ENCODE data around the gene LRRC18.

The LRRC18 gene

GRCh38 chr10:48938990-48939536 is 577 bp downstream of the LRRC18 start:
- DNase-seq (ENCODE audit: insufficient read length, low spot score), result no peak
- no peak for FAIRE-seq
- no peak for TF ChIP-seq CTCF (IDR thresholded peaks at IDR 0.05; ENCODE audit: insufficient read depth, missing control alignments)

GRCh38 chr10:48938281-48938680 is 1.4 kb downstream of the LRRC18 start:
- FAIRE-seq (no peak), DNase-seq (ENCODE audit: insufficient read length, low spot score) (no peak)
- no peak for TF ChIP-seq CTCF (IDR thresholded peaks at IDR 0.05; ENCODE audit: insufficient read depth, missing control alignments)

- DNase-seq (ENCODE audit: insufficient read length, low spot score) (no peak), FAIRE-seq (no peak)
- TF ChIP-seq CTCF (IDR thresholded peaks at IDR 0.05; ENCODE audit: insufficient read depth, missing control alignments), result no peak
Observed at GRCh38 chr10:48937796-48938195, 1.8 kb downstream of the LRRC18 start.

- TF ChIP-seq CTCF (IDR thresholded peaks at IDR 0.05; ENCODE audit: insufficient read depth, missing control alignments), result no peak
- no peak for DNase-seq (ENCODE audit: insufficient read length, low spot score)
- FAIRE-seq, result no peak
Observed at GRCh38 chr10:48935577-48935976, 4.1 kb downstream of the LRRC18 start.

- no peak for TF ChIP-seq CTCF (IDR thresholded peaks at IDR 0.05; ENCODE audit: insufficient read depth, missing control alignments)
- DNase-seq (ENCODE audit: insufficient read length, low spot score), result no peak
- FAIRE-seq, result no peak
Observed at GRCh38 chr10:48934672-48935501, 4.8 kb downstream of the LRRC18 start.

GRCh38 chr10:48932831-48933664 is 6.6 kb downstream of the LRRC18 start:
- DNase-seq (ENCODE audit: insufficient read length, low spot score) (no peak), FAIRE-seq (no peak)
- no peak for TF ChIP-seq CTCF (IDR thresholded peaks at IDR 0.05; ENCODE audit: insufficient read depth, missing control alignments)

All from D721Med (cell line).